Esophagus muscularis mucosa (tissue), 4 donors: Measurements from ENCODE around the gene PER3. TPM values are rescaled to one million over a fixed set of nuclear protein-coding genes. Genes with fewer than 3 reads are reported as not detected.

Experiments used
- DNase-seq: peaks from one replicate; pipeline ENCODE4 v3.0.0-alpha.2; 2017; ENCODE audit errors: extremely low spot score
- H3K27ac ChIP-seq, 4 donors: fragments of 200-600 bp; sonication (generic); replicated peaks in 1 of 4; 1 replicate in 3 of 4; 2 replicates in 1 of 4; pipeline ENCODE4 v1.5.1; 2016 to 2019; ENCODE audit warnings: mild to moderate bottlenecking in 1 of 4
- H3K27me3 ChIP-seq, 4 donors: fragments of 200-600 bp; sonication (generic); one replicate each; pipeline versions ENCODE4 v1.5.1 to v1.6.0; 2016 to 2019
- H3K36me3 ChIP-seq, 4 donors: fragments of 200-600 bp; sonication (generic); one replicate each; pipeline ENCODE4 v1.5.1; 2016 to 2019
- H3K4me1 ChIP-seq, 4 donors: fragments of 200-600 bp; sonication (generic); one replicate each; pipeline ENCODE4 v1.5.1; 2016 to 2019
- H3K4me3 ChIP-seq, 4 donors: fragments of 200-600 bp; sonication (generic); 1 replicate in 2 of 4; 2 replicates in 2 of 4; pipeline ENCODE4 v1.5.1; 2016 to 2019; ENCODE audit warnings: mild to moderate bottlenecking in 4 of 4, moderate library complexity in 1 of 4
- H3K9me3 ChIP-seq, 4 donors: fragments of 200-600 bp; sonication (generic); 1 replicate in 3 of 4; 2 replicates in 1 of 4; pipeline ENCODE4 v1.5.1; 2016 to 2019
- CTCF ChIP-seq, 3 experiments: fragments of 200-600 bp in 2 of 3; fragments of 450-650 bp in 1 of 3; sonication (generic) in 2 of 3; IDR thresholded peaks; one replicate each; pipeline ENCODE4 v1.5.1; 2017 to 2019; ENCODE audit warnings: antibody characterized with exemption in 3 of 3, mild to moderate bottlenecking in 2 of 3, moderate library complexity in 1 of 3
- EP300 ChIP-seq: sonication (generic); formaldehyde crosslinking; IDR thresholded peaks from one replicate; pipeline ENCODE4 v1.6.1; 2017; ENCODE audit warnings: antibody characterized with exemption
- POLR2A ChIP-seq: fragments of 450-650 bp; IDR thresholded peaks from one replicate; pipeline ENCODE4 v1.6.1; 2017; ENCODE audit warnings: antibody characterized with exemption, moderate library complexity, mild to moderate bottlenecking, low read depth
- POLR2AphosphoS5 ChIP-seq, 2 donors: sonication (generic); formaldehyde crosslinking; IDR thresholded peaks; one replicate each; pipeline ENCODE4 v1.6.1; 2017; ENCODE audit warnings: antibody characterized with exemption in 2 of 2
- WGBS: methylation state at CpG from one replicate; pipeline ENCODE4 v1.1.5; 2018; 5-methylcytosine and 5-hydroxymethylcytosine counted together
- intact Hi-C: fragments of 100-400 bp; cut with DNase I; formaldehyde crosslinking; loops from one replicate; pipeline ENCODE4 v1.15.1; 2023
- total RNA-seq, 4 donors: library from RNA; depleted of rRNA; stranded (reverse); fragments of >200 nt; gene quantifications; one replicate each; pipeline versions ENCODE4 v1.1.0 to v1.2.1, GENCODE V29; 2016

PER3 gene
- total RNA-seq, 4 donors from 2014 or later = 25.8 to 45.8 (median 42.6) TPM

DNA sequence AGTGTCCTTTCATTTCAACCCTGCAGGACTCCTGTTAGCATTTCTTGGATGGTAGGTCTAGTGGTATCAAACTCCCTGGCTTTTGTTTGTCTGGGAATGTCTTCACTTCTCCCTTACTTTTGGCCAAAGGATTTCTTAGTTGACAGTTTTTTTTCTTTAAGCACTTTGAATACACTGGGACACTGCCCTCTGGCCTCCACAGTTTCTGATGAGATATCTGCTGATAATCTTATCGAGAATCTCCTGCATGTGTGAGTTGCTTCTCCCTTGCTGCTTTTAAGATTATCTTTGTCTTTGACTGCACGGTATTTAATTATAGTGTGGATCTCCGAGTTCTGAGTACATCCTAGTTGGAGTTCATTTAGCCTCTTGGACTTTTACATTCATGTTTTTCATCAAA, 55.4 kb downstream of the PER3 start:
- Histone ChIP-seq H3K27ac (no peak overlapping the region), H3K36me3 (peaks cover 71 to 99% (median 95%) of the 10 kb centered on the region in 4 donors), H3K4me1 (no peaks in the 10 kb centered on the region), H3K9me3 (peaks cover 0 to 13% (median 3%) of the 10 kb centered on the region in 4 donors), H3K4me3 (no peak overlapping the region), H3K27me3 (no peaks in the 10 kb centered on the region)
- DNase-seq = no peak
- intact Hi-C loops = no loop called here
- 97% methylated on average over 3 of the region's 3 CpGs for WGBS
- TF ChIP-seq CTCF (IDR thresholded peaks at IDR 0.05) (no peak), EP300 (no peak), POLR2A (no peak), POLR2AphosphoS5 (IDR thresholded peaks at IDR 0.05) (no peak)

- peak; percentile 70 for DNase-seq
- Histone ChIP-seq H3K27ac (no peak overlapping the region), H3K4me1 (peaks cover 0 to 3% (median 0%) of the 10 kb centered on the region in 4 donors), H3K36me3 (peaks cover 49 to 81% (median 72%) of the 10 kb centered on the region in 4 donors), H3K9me3 (peaks cover 0 to 13% (median 3%) of the 10 kb centered on the region in 4 donors), H3K4me3 (no peak overlapping the region), H3K27me3 (no peaks in the 10 kb centered on the region)
- intact Hi-C loops = no loop called here
- TF ChIP-seq POLR2A = no peak
- no peak for TF ChIP-seq POLR2AphosphoS5 (IDR thresholded peaks at IDR 0.05)
- TF ChIP-seq CTCF (IDR thresholded peaks at IDR 0.05) = no peak
- TF ChIP-seq EP300 = no peak
- 87% methylated on average over 4 of the region's 4 CpGs for WGBS
Measured at GRCh38 chr1:7842517-7842916, 58.4 kb downstream of the PER3 start.

GRCh38 chr1:7845761-7846160, 61.7 kb downstream of the PER3 start:
- WGBS = 92% methylated on average over 2 of the region's 2 CpGs
- Histone ChIP-seq H3K36me3 (peaks cover 20 to 57% (median 41%) of the 10 kb centered on the region in 4 donors), H3K9me3 (no peaks in the 10 kb centered on the region), H3K27ac (no peak overlapping the region), H3K27me3 (no peaks in the 10 kb centered on the region), H3K4me3 (no peak overlapping the region), H3K4me1 (peaks cover 0 to 9% (median 1%) of the 10 kb centered on the region in 4 donors)
- peak; percentile 17 for DNase-seq
- TF ChIP-seq CTCF (IDR thresholded peaks at IDR 0.05) (no peak), EP300 (no peak), POLR2A (no peak), POLR2AphosphoS5 (IDR thresholded peaks at IDR 0.05) (no peak)
- intact Hi-C loops = no loop called here

- intact Hi-C loops = no loop called here
- WGBS = 91% methylated on average over 7 of the region's 7 CpGs
Measured at GRCh38 chr1:7846656-7847055, 62.6 kb downstream of the PER3 start.

More at GRCh38 chr1:7846656-7847055, 62.6 kb downstream of the PER3 start:
- H3K27me3 ChIP-seq = no peaks in the 10 kb centered on the region
- H3K36me3 ChIP-seq = peaks cover 16 to 56% (median 32%) of the 10 kb centered on the region in 4 donors
- H3K9me3 ChIP-seq = no peaks in the 10 kb centered on the region
- peaks cover 0 to 9% (median 1%) of the 10 kb centered on the region in 4 donors for H3K4me1 ChIP-seq
- DNase-seq = no peak
- no peak for TF ChIP-seq POLR2A
- TF ChIP-seq CTCF (IDR thresholded peaks at IDR 0.05) = no peak
- no peak for TF ChIP-seq EP300
- TF ChIP-seq POLR2AphosphoS5 (IDR thresholded peaks at IDR 0.05) = no peak
- H3K27ac ChIP-seq = no peak overlapping the region
- no peak overlapping the region for H3K4me3 ChIP-seq
